T47D (cell line): ENCODE data around the gene GTF3C5.
"Not testable (repeated sequence)": the region's sequence is repeated elsewhere in the genome, so short reads cannot be mapped to it uniquely, and the experiment has no call there.

Experiments used
- DNase-seq, 2 experiments: peaks; one replicate each; pipeline versions ENCODE4 v3.0.0 to v3.0.0-alpha.2; 2011 to 2012; ENCODE audit warnings: low read depth in 1 of 2, low spot score in 1 of 2
- JUND ChIP-seq: IDR thresholded peaks from 2 replicates; pipeline ENCODE4 v1.6.1; 2012; ENCODE audit warnings: low read depth
- in situ Hi-C: cut with HindIII; loops from 2 replicates; pipeline ENCODE4 v1.10.0; 2016; ENCODE audit warnings: low sequenced_read_pairs, low pct_unique_long_range_greater_than_20kb

The GTF3C5 gene

DNA sequence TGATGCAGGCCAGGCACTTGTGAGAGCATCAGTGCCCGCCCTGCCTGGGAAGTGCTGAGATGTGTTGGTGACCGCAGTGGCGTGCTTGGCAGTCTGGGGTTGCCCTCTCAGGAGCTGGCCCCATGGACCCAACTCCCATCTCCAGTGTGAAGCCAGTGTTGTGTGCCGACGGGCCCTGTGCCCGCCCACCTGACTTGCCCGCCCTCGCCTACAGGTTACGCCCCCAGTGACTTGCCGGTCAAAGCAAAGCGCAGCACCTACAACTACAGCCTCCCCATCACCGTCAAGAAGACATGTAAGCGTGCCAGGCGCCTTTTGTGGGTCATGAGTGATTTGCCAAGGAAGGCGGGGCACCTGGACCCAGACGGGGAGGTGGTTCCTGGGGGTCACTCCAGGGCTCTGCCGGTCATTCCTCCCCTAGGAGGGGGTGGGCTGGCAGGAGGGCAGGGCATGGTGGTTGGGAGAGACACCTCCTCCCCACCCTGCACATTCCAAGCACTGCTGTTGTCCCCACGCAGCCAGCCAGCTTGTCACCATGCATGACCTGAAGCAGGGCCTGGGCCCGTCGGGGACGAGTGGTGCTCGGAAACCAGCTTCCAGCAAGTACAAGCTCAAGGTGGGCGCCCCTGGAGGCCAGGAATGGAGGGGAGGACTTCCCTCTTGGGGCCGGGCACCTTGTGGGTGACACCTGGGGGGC is 23.5 kb downstream of the GTF3C5 start:
- in situ Hi-C loops, result no loop called here
- DNase-seq, result no peak
- TF ChIP-seq JUND, result no peak

GRCh38 chr9:133054966-133055365 is 24.2 kb downstream of the GTF3C5 start:
- no peak for DNase-seq
- in situ Hi-C loops, result no loop called here
- no peak for TF ChIP-seq JUND

DNA sequence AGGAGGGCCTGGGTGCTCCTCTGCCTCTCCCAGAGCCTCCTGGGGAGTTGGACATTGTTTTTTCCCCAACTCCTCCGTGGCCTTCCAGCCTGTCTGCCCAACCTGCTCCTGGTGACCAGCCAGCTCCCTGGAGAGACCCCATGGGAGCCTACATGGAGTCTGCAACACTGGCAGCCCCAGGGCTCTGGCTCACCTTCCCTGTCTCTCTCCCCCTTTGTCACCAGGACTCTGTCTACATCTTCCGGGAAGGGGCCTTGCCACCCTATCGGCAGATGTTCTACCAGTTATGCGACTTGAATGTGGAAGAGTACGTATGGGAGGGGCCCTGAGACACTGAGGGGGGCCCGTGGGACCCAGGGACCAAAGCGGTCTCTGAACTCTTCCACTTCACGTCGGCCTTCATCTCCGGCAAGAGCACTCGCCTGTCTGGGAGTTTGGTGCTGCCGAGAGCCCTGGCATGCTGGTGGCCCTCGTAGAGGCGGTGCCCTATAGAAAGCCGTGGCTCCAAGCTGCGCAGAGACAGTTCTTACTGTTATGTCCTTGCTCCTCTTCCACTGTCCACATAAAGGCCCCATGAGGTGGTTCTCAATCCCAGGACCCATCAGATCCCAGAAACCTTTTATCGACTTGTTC is 25.1 kb downstream of the GTF3C5 start:
- TF ChIP-seq JUND, result no peak
- in situ Hi-C loops, result no loop called here
- DNase-seq, result no peak

DNA sequence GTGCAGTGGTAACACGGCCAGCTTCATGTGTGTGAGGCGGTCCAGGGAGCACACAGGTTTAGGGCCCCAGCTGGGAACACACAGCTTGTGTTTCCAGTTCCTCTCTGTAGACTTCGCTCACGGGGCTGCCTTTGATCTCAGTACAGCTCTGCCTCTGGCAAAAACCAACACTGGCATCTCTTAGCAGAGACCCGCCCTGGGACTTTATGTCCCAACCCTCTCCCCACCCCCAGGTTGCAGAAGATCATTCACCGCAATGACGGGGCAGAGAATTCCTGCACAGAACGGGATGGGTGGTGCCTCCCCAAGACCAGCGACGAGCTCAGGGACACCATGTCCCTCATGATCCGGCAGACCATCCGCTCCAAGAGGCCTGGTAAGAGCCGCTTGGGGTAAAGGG is 25.7 kb downstream of the GTF3C5 start:
- DNase-seq, result no peak
- no peak for TF ChIP-seq JUND
- in situ Hi-C loops, result no loop called here

DNA sequence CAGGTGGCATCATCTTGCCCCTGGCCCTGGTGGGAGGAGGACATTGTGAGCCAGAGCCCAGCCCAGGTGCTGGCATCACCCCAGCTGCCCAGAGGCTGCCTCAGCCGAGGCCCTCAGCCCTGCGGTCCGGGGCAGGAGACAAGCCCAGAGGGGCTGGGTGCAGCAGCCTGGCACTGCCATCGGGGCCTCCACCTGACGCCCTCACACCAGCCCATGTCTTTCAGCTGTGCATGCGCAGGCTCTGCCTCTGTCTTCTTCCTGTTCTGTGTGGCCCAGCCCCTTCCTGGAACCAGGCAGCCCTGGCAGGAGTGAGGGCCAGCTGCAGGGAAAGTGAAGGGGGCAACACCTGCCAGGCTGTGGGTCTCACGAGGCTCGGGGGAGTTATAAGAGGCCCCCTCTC is 26.2 kb downstream of the GTF3C5 start:
- DNase-seq, result no peak
- in situ Hi-C loops, result no loop called here
- TF ChIP-seq JUND, result no peak

GRCh38 chr9:133057553-133057952 is 26.8 kb downstream of the GTF3C5 start:
- no peak for DNase-seq
- in situ Hi-C loops, result no loop called here
- no peak for TF ChIP-seq JUND

DNA sequence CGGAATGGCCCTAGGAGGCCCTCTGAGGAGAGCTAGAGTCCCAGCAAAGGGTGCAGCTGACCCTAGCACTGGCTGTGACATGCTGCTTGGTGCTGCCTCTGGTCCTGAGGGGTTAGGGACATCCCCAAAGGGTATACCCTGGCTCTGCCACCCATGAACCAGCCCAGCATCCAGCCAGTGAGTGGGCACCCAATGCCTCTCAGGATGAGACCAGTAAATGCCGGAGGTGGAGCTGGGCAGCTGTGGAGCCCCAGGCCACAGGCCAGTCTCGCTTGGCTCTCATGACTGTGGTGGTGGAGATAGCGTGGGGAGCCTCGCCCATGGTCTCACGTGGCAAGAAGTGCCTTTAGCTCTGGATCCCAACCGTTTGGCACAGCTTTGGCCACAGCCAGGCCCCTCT is 27.3 kb downstream of the GTF3C5 start:
- no peak for DNase-seq
- TF ChIP-seq JUND, result no peak
- in situ Hi-C loops, result no loop called here

DNA sequence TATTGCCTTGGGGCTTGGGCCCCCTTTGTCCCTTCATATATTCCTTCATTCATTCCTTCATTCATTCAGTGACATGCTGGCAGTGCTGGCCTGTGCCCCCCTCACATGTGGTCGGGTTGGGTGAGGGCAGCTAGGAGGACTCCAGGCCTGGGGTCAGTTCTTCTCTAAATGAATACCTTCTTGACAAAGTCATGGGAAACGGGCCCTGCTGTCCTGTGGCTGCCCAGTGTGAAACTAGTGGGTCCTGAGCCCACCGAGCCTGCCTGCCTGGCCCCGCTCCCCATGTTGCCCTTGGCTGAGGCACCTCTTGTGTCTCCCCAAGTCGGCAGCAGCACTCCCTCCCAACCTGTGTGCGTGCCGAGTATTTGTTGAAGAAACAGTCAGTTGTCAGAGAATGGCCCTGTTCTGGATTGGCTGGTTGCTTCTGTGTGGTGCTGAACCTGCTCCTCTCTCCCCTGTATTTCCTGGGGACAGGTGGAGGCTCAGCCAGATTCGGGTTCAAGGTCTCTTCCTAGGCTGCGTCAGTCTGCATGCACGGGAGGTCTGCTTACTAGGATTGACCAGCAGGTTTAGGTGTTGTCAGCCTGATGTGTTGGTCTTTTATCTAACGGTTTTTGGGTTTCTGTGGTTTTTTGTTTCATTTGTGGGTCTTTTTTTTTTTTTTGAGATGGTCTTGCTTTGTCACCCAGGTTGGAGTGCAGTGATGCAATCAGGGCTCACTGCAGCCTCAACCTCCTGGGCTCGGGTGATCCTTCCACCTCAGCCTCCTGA is 27.9 kb downstream of the GTF3C5 start:
- no peak for TF ChIP-seq JUND
- no peak for DNase-seq
- in situ Hi-C loops, result no loop called here

DNA sequence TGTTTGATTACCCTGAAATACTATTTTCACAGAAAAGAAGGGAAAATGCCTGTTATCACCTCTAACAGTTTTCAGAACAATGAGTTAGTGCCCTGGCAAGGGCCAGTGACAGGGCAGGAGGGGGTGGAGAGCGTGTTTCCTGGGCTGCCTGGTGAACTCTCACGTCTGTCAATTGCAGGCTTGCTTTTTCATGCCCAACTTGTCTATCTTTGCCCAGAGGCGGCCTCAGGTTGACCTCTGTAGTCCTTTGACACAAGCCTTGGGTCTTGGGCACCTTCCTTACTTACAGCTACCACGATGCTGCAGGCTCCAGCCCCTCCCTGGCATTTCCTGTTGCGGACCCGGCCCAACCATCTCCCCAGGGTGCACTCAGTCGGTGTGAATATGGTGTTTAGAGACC is 28.8 kb downstream of the GTF3C5 start:
- in situ Hi-C loops, result no loop called here
- DNase-seq, result no peak
- no peak for TF ChIP-seq JUND

DNA sequence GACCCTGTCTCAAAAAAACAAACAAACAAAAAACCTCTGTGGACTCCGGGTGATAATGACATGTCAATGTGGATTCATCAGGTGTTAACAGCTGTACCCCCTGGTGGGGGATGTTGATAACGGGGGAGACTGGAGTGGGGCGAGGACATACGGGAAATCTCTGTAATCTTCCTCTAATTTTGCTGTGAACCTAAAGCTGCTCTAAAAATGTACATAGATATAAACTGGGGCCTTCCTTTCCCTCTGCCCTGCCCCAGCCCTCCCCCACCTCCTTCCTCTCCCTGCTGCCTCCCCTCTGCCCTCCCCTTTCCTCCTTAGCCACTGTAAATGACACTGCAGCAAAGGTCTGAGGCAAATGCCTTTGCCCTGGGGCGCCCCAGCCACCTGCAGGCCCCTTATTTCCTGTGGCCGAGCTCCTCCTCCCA is 29.6 kb downstream of the GTF3C5 start:
- no peak for DNase-seq
- in situ Hi-C loops, result no loop called here
- no peak for TF ChIP-seq JUND

DNA sequence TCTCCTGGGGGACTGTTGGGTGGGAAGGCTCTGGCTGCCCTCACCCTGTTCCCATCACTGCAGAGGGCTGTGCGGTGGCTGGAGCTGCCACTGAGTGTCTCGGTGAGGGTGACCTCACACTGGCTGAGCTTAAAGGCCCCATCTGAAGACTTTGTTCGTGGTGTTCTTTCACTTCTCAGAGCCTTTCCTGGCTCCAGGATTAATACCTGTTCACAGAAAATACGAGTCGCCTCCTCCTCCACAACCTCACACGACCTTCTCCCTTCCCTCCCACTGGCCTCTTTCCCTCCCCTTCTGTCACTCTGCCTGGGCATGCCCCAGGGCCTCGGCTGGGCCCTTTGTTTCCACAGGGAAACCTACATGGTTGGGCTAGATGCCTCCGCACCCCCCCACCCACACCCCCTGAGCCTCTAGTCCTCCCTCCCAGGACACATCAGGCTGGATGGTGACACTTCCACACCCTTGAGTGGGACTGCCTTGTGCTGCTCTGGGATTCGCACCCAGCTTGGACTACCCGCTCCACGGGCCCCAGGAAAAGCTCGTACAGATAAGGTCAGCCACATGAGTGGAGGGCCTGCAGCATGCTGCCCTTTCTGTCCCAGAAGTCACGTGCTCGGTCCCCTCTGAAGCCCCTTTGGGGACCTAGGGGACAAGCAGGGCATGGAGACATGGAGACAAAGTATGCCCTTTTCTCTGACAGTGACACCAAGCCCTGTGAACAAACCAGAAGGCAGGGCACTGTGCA is 30.4 kb downstream of the GTF3C5 start:
- in situ Hi-C loops, result not testable (repeated sequence)
- peak in 1 of 2 experiments; percentile 41 for DNase-seq

DNA sequence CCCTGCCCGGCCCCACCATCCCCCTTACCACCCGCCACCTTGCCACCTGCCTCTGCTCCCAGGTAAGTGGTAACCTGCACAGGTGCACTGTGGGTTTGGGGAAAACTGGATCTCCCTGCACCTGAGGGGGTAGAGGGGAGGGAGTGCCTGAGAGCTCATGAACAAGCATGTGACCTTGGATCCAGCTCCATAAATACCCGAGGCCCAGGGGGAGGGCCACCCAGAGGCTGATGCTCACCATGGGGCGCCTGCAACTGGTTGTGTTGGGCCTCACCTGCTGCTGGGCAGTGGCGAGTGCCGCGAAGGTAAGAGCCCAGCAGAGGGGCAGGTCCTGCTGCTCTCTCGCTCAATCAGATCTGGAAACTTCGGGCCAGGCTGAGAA is 31.0 kb downstream of the GTF3C5 start, which contains the start of gene CEL:
Gene CEL (plus strand): TSS at position 218 of the 382 bp plus-strand sequence. CDS start 22 bp downstream, at position 240.
- in situ Hi-C loops, DNase-seq: not testable (repeated sequence)

DNA sequence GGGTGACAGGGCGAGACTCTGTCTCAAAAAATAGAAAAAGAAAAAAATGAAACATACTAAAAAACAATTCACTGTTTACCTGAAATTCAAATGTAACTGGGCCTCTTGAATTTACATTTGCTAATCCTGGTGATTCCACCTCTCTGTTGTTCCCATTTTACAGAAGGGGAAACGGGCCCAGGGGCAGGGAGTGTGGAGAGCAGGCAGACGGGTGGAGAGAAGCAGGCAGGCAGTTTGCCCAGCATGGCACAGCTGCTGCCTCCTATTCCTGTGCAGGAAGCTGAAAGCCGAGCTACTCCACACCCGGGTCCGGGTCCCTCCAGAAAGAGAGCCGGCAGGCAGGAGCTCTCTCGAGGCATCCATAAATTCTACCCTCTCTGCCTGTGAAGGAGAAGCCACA is 31.8 kb downstream of the GTF3C5 start:
- DNase-seq, in situ Hi-C loops: not testable (repeated sequence)
